Thyroid gland (tissue), 4 donors: Measurements from ENCODE around the gene RUNX2.

Source experiments
- POLR2A ChIP-seq, 2 donors: fragments of 450-650 bp; IDR thresholded peaks; one replicate each; pipeline ENCODE4 v1.6.1; 2017; ENCODE audit warnings: antibody characterized with exemption in 2 of 2, mild to moderate bottlenecking in 2 of 2, moderate library complexity in 1 of 2
- TF ChIP-seq, protein P1 (sequence below), 6 experiments: fragments of 200-600 bp in 3 of 6; fragments of 450-650 bp in 3 of 6; sonication (generic) in 3 of 6; IDR thresholded peaks; one replicate each; pipeline ENCODE4 v1.5.1; 2016 to 2019; ENCODE audit warnings: antibody characterized with exemption in 6 of 6, mild to moderate bottlenecking in 2 of 6, inconsistent platforms in 1 of 6, moderate library complexity in 1 of 6

DNA sequence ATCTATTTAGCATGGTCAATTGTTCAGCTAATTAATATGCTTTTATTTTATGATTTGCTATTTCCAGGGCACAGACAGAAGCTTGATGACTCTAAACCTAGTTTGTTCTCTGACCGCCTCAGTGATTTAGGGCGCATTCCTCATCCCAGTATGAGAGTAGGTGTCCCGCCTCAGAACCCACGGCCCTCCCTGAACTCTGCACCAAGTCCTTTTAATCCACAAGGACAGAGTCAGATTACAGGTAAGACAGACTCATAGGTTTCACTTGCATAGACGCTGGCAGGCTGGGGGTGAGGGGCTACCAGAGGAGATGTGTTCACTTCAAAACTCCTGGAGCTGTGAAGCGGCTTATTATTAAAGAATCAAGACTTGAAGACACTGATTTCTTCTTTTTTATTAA is 163.7 kb downstream of the RUNX2 start:
- TF ChIP-seq, protein P1, sequence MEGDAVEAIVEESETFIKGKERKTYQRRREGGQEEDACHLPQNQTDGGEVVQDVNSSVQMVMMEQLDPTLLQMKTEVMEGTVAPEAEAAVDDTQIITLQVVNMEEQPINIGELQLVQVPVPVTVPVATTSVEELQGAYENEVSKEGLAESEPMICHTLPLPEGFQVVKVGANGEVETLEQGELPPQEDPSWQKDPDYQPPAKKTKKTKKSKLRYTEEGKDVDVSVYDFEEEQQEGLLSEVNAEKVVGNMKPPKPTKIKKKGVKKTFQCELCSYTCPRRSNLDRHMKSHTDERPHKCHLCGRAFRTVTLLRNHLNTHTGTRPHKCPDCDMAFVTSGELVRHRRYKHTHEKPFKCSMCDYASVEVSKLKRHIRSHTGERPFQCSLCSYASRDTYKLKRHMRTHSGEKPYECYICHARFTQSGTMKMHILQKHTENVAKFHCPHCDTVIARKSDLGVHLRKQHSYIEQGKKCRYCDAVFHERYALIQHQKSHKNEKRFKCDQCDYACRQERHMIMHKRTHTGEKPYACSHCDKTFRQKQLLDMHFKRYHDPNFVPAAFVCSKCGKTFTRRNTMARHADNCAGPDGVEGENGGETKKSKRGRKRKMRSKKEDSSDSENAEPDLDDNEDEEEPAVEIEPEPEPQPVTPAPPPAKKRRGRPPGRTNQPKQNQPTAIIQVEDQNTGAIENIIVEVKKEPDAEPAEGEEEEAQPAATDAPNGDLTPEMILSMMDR (IDR thresholded peaks at IDR 0.05): no peak
- no peak for TF ChIP-seq POLR2A (IDR thresholded peaks at IDR 0.05)
